Bronchial epithelial cell (primary cell): Measurements from ENCODE around the gene RPGRIP1L. TPM values are rescaled to one million over a fixed set of nuclear protein-coding genes. Genes with fewer than 3 reads are reported as not detected.

ENCODE experiments used
- DNase-seq: peaks from one replicate; pipeline ENCODE4 v3.0.0-alpha.2; 2010; ENCODE audit warnings: low read depth
- FAIRE-seq: peaks from 2 replicates; lab custom pipeline; 2011; peaks lifted over from hg19 to GRCh38; lab: Jason Lieb, UNC
- H3K27me3 ChIP-seq: 2 replicates; pipeline ENCODE4 v1.5.1; 2011; ENCODE audit warnings: low read length; ENCODE audit not compliant: control insufficient read depth, insufficient read depth
- H3K36me3 ChIP-seq: 2 replicates; pipeline ENCODE4 v1.5.1; 2011; ENCODE audit warnings: low read length; ENCODE audit not compliant: control insufficient read depth, insufficient read depth
- H3K4me3 ChIP-seq: 2 replicates; pipeline ENCODE4 v1.5.1; 2011; ENCODE audit warnings: mild to moderate bottlenecking, low read depth, low read length, control low read depth
- total RNA-seq: library from RNA; depleted of rRNA; stranded (reverse); fragments of >200 nt; gene quantifications from 2 replicates; pipeline ENCODE4 v1.2.1, GENCODE V29; 2014
- TF ChIP-seq, protein P1 (sequence below): IDR thresholded peaks from 2 replicates; pipeline ENCODE4 v1.5.1; 2011; ENCODE audit warnings: mild to moderate bottlenecking, moderate library complexity, low read length, control low read depth, inconsistent platforms; ENCODE audit not compliant: insufficient read depth, severe bottlenecking

The RPGRIP1L gene
- total RNA-seq, 1 donor from 2014 or later = 2.9 TPM

DNA sequence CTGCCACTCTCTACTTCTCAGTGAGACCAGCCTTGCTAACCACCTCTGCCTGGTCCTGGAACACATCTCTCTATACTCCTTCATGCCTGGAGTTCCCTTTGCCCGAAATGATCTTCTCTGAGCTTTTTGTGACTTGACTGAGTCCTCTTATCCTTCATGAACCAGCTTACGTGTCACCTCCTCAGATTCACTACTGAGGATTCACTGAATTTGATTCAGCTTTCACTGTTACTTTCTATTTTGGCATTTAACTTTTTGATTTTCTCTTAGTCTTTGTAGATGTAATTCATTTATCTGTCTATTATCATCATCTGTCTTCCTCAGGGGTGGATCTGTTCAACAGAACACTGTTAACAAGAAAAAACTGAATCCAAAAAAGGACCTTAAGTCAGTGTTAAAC lies 95.6 kb downstream of the RPGRIP1L start:
- no peak overlapping the region for H3K4me3 ChIP-seq
- no peak for FAIRE-seq
- no peaks in the 10 kb centered on the region for H3K27me3 ChIP-seq
- H3K36me3 ChIP-seq = peaks cover 1% of the 10 kb centered on the region
- TF ChIP-seq, protein P1, sequence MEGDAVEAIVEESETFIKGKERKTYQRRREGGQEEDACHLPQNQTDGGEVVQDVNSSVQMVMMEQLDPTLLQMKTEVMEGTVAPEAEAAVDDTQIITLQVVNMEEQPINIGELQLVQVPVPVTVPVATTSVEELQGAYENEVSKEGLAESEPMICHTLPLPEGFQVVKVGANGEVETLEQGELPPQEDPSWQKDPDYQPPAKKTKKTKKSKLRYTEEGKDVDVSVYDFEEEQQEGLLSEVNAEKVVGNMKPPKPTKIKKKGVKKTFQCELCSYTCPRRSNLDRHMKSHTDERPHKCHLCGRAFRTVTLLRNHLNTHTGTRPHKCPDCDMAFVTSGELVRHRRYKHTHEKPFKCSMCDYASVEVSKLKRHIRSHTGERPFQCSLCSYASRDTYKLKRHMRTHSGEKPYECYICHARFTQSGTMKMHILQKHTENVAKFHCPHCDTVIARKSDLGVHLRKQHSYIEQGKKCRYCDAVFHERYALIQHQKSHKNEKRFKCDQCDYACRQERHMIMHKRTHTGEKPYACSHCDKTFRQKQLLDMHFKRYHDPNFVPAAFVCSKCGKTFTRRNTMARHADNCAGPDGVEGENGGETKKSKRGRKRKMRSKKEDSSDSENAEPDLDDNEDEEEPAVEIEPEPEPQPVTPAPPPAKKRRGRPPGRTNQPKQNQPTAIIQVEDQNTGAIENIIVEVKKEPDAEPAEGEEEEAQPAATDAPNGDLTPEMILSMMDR = no peak
- DNase-seq = no peak

DNA sequence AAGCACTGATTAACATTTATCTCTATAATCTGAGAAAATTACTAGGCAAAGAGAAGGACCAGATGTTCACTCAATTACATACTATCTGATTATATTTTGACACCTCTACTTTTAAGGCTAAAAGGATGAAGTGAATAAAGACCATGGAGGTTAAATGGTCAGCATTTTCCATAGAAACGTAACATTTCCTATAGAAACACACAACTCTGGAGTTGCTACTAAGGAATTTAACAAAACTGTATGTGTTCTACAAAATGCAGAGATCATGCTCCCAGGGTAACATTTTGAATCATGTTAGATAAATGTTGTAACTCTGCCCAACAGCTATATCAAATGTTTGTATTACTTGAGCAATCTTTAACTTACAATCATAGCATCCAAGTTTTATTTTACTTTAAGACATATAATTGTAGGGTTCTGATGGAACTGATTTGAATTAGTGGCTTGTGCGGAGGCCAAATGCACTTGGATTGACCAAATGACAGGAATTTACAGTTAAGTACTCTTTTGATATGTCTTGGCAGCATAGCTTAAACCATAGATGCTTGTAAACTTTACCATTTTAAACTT lies 97.7 kb downstream of the RPGRIP1L start:
- no peak for DNase-seq
- Histone ChIP-seq H3K4me3 (no peak overlapping the region), H3K36me3 (peaks cover 2% of the 10 kb centered on the region), H3K27me3 (no peaks in the 10 kb centered on the region)
- TF ChIP-seq, protein P1 = no peak
- FAIRE-seq = no peak

DNA sequence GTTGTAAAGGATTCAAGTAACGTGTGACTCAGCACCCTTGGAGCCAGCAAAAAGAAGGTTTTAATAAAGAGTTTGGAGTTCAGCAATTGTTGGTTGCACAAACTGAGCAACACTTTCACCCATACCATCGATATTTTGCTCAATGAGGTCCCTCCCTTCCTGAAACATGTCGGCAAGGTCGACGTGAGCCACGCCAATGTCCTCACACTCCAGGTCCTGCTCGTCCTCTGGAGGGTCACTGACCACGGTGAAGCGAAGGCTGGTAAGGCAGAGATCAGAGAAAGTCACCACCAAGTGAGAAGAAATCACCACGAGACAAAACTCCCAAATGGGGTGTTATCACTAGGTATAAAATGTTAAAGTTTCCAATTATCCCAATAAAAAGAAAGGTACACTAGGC lies 98.3 kb downstream of the RPGRIP1L start:
- DNase-seq = no peak
- H3K36me3 ChIP-seq = peaks cover 2% of the 10 kb centered on the region
- H3K4me3 ChIP-seq = no peak overlapping the region
- TF ChIP-seq, protein P1 = no peak
- no peaks in the 10 kb centered on the region for H3K27me3 ChIP-seq
- no peak for FAIRE-seq

DNA sequence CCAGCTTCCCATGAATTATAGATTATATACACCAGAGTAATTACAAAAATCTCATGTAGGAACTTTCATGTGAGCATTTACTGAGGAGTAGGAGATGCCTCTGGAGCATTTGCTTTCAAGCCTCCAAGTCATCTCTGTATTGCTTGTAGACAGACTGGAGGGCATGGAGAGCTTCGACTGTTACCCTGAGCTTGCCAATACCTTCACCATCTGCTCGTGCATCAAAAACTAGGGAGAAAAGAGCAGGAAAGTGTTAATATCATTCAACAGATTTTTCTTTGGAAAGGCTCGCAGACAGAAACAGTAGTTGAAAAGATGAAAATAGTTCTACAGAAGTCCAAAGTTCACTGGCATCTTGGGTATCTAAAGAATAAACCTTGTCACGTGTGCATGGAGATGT lies 101.7 kb downstream of the RPGRIP1L start:
- no peak for FAIRE-seq
- no peak for DNase-seq
- Histone ChIP-seq H3K4me3 (no peak overlapping the region), H3K27me3 (no peaks in the 10 kb centered on the region), H3K36me3 (peaks cover 2% of the 10 kb centered on the region)
- TF ChIP-seq, protein P1 = no peak

DNA sequence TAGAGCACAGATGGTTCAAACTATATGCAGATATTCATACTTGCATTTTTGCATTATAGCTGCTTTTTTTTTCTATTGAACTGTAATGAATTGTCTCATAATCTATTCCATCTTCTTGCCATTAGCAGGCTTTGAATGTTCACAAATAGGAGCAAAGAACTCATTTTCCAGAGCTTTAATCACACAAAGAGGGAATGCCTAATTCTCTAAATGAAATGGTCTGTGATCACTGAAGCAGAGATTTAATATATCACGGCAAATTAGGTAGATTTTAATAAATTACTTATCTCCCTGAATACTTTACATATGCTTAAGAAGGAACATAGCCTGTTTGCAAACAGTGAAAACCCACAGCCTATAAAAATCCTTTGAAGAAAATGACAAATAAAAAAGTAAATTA lies 103.0 kb downstream of the RPGRIP1L start:
- H3K4me3 ChIP-seq = no peak overlapping the region
- FAIRE-seq = no peak

More for the DNA sequence above, 103.0 kb downstream of the RPGRIP1L start:
- no peaks in the 10 kb centered on the region for H3K27me3 ChIP-seq
- TF ChIP-seq, protein P1 = no peak
- no peak for DNase-seq
- H3K36me3 ChIP-seq = peaks cover 2% of the 10 kb centered on the region
